IMR-90 (cell line): ENCODE data around the gene CCDC182. TPM values are rescaled to one million over a fixed set of nuclear protein-coding genes. Genes with fewer than 3 reads are reported as not detected.

Source experiments
- ATAC-seq: fragments of 200-7000 bp; cut with Tn5 transposase; 2 replicates; pipeline ENCODE4 v1.9.1; 2020; ENCODE audit warnings: low read depth, mild to moderate bottlenecking, moderate library complexity
- BruUV-seq: library from RNA; stranded (reverse); fragments of 400-500 nt; replicated peaks from 2 replicates; lab custom pipeline; 2021; lab: Mats Ljungman, UMichigan
- CTCF ChIA-PET: fragments of 300-600 bp; formaldehyde crosslinking; extraction: SDS; loops from one replicate; lab custom pipeline; 2021; ENCODE audit warnings: antibody characterized with exemption; lab: Yijun Ruan, JAX
- POLR2A ChIA-PET: fragments of 300-600 bp; sonication (Branson Sonifier 250); formaldehyde crosslinking; loops from one replicate; lab custom pipeline; 2022; ENCODE audit warnings: antibody characterized with exemption; ENCODE audit not compliant: unreplicated experiment; lab: Charles Lee
- DNase-seq: peaks from one replicate; pipeline ENCODE4 v3.0.0; 2013
- H2AFZ ChIP-seq: replicated peaks from 2 replicates; pipeline ENCODE3; 2013; ENCODE audit warnings: low read length, mild to moderate bottlenecking; ENCODE audit not compliant: poor library complexity
- H2AK5ac ChIP-seq: 2 replicates; pipeline ENCODE4 v1.6.1; 2013; ENCODE audit warnings: low read depth, low read length, inconsistent platforms
- H2AK9ac ChIP-seq: replicated peaks from 2 replicates; pipeline ENCODE3; 2013; ENCODE audit warnings: mild to moderate bottlenecking, low read depth, low read length, moderate library complexity; ENCODE audit not compliant: poor library complexity
- H2BK120ac ChIP-seq: 2 replicates; pipeline ENCODE4 v1.6.1; 2013; ENCODE audit warnings: low read depth, low read length, inconsistent platforms
- H2BK15ac ChIP-seq: 3 replicates; pipeline ENCODE4 v1.6.1; 2013; ENCODE audit warnings: low read depth, low read length, inconsistent platforms
- H2BK20ac ChIP-seq: 2 replicates; pipeline ENCODE4 v1.6.1; 2013; ENCODE audit warnings: low read depth, mild to moderate bottlenecking, inconsistent platforms, low read length, moderate library complexity
- H2BK5ac ChIP-seq: 2 replicates; pipeline ENCODE4 v1.6.1; 2013; ENCODE audit warnings: mild to moderate bottlenecking, low read depth, low read length, inconsistent platforms; ENCODE audit not compliant: poor library complexity, severe bottlenecking
- H3K14ac ChIP-seq: replicated peaks from 2 replicates; pipeline ENCODE4 v1.6.1; 2013; ENCODE audit warnings: low read depth, low read length, inconsistent platforms
- H3K18ac ChIP-seq: 2 replicates; pipeline ENCODE4 v1.6.1; 2013; ENCODE audit warnings: low read depth, low read length, control low read depth
- H3K23ac ChIP-seq: 2 replicates; pipeline ENCODE4 v1.6.1; 2013; ENCODE audit warnings: low read depth, low read length, inconsistent platforms
- H3K27ac ChIP-seq: 2 replicates; pipeline ENCODE4 v1.5.1; 2013; ENCODE audit warnings: mild to moderate bottlenecking, control low read depth, low read length; ENCODE audit not compliant: insufficient read depth
- H3K27me3 ChIP-seq: 2 replicates; pipeline ENCODE4 v1.6.1; 2013; ENCODE audit warnings: low read length; ENCODE audit not compliant: control insufficient read depth, insufficient read depth
- H3K36me3 ChIP-seq: 2 replicates; pipeline ENCODE4 v1.6.1; 2013; ENCODE audit warnings: low read length, mixed read lengths; ENCODE audit not compliant: control insufficient read depth, insufficient read depth
- H3K4ac ChIP-seq: 2 replicates; pipeline ENCODE4 v1.6.1; 2013; ENCODE audit warnings: low read depth, low read length, inconsistent platforms
- H3K4me1 ChIP-seq: 2 replicates; pipeline ENCODE4 v1.6.1; 2013; ENCODE audit warnings: low read length, mixed read lengths; ENCODE audit not compliant: control insufficient read depth, insufficient read depth
- H3K4me2 ChIP-seq: 2 replicates; pipeline ENCODE4 v1.6.1; 2013; ENCODE audit warnings: low read depth, mild to moderate bottlenecking, control low read depth, low read length, moderate library complexity
- H3K4me3 ChIP-seq: 2 replicates; pipeline ENCODE4 v1.5.1; 2013; ENCODE audit warnings: low read depth, mild to moderate bottlenecking, control low read depth, low read length, moderate library complexity; ENCODE audit not compliant: insufficient read depth
- H3K56ac ChIP-seq: 2 replicates; pipeline ENCODE4 v1.6.1; 2013; ENCODE audit warnings: low read length, inconsistent platforms; ENCODE audit not compliant: insufficient read depth; ENCODE audit errors: extremely low read depth
- H3K79me1 ChIP-seq, 2 experiments: 2 replicates each; pipeline ENCODE4 v1.6.1; 2013; ENCODE audit warnings: low read length in 2 of 2, inconsistent platforms in 1 of 2, low read depth in 1 of 2
- H3K9ac ChIP-seq: 2 replicates; pipeline ENCODE4 v1.6.1; 2013; ENCODE audit warnings: low read depth, low read length, control low read depth
- H3K9me1 ChIP-seq: 2 replicates; pipeline ENCODE4 v1.6.1; 2013; ENCODE audit warnings: low read length, inconsistent platforms; ENCODE audit not compliant: insufficient read depth
- H3K9me3 ChIP-seq: 2 replicates; pipeline ENCODE4 v1.6.1; 2013; ENCODE audit warnings: low read length; ENCODE audit not compliant: control insufficient read depth, insufficient read depth
- H4K20me1 ChIP-seq: 2 replicates; pipeline ENCODE4 v1.6.1; 2013; ENCODE audit warnings: low read length, inconsistent platforms; ENCODE audit not compliant: insufficient read depth
- H4K5ac ChIP-seq: 2 replicates; pipeline ENCODE4 v1.6.1; 2013; ENCODE audit warnings: mild to moderate bottlenecking, low read depth, low read length, control low read depth
- H4K8ac ChIP-seq, 2 experiments: 2 replicates each; pipeline ENCODE4 v1.6.1; 2013; ENCODE audit warnings: low read depth in 2 of 2, low read length in 2 of 2, control low read depth in 1 of 2, inconsistent platforms in 1 of 2
- H4K91ac ChIP-seq: 2 replicates; pipeline ENCODE4 v1.6.1; 2013; ENCODE audit warnings: low read depth, low read length, inconsistent platforms; ENCODE audit not compliant: insufficient read depth
- BHLHE40 ChIP-seq: fragments of 150-350 bp; IDR thresholded peaks from 2 replicates; pipeline ENCODE4 v1.6.1; 2016; ENCODE audit warnings: mild to moderate bottlenecking, low read depth, low read length
- CEBPB ChIP-seq: IDR thresholded peaks from 2 replicates; pipeline ENCODE4 v1.6.1; 2012; ENCODE audit warnings: low read depth, low read length, improper control_type of control experiment
- CHD1 ChIP-seq: IDR thresholded peaks from 2 replicates; pipeline ENCODE4 v1.6.1; 2012; ENCODE audit warnings: low read depth, low read length, improper control_type of control experiment
- ELK1 ChIP-seq: fragments of 150-350 bp; IDR thresholded peaks from 2 replicates; pipeline ENCODE4 v1.6.1; 2016; ENCODE audit warnings: low read depth, mild to moderate bottlenecking, low read length, moderate library complexity, borderline replicate concordance
- MXI1 ChIP-seq: IDR thresholded peaks from 2 replicates; pipeline ENCODE4 v1.6.1; 2012; ENCODE audit warnings: low read depth, mild to moderate bottlenecking, low read length, moderate library complexity, borderline replicate concordance
- POLR2A ChIP-seq: IDR thresholded peaks from 2 replicates; pipeline ENCODE4 v1.6.1; 2012; ENCODE audit warnings: mild to moderate bottlenecking, low read depth, low read length
- USF2 ChIP-seq: fragments of 150-350 bp; IDR thresholded peaks from 2 replicates; pipeline ENCODE4 v1.6.1; 2017; ENCODE audit warnings: mild to moderate bottlenecking, antibody characterized with exemption, low read length, low read depth
- WGBS, 2 experiments: methylation state at CpG; one replicate each; pipeline versions ENCODE4 v1.1.5 to v1.1.7; 2013; ENCODE audit warnings: missing lambda C conversion rate in 2 of 2; ENCODE audit not compliant: insufficient read length in 1 of 2; ENCODE audit errors: extremely low coverage in 2 of 2; 5-methylcytosine and 5-hydroxymethylcytosine counted together
- dilution Hi-C: fragments of 300-500 bp; cut with HindIII; formaldehyde crosslinking; loops from one replicate; pipeline ENCODE4 v1.14.3; 2018; ENCODE audit warnings: low sequenced_read_pairs; ENCODE audit not compliant: unreplicated experiment
- in situ Hi-C: fragments of 300-500 bp; cut with MboI; formaldehyde crosslinking; loops from 3 replicates; pipeline ENCODE4 v1.14.3; 2019; ENCODE audit warnings: low sequenced_read_pairs, inconsistent platforms, mixed read lengths
- intact Hi-C: fragments of 100-400 bp; cut with micrococcal nuclease; formaldehyde crosslinking; loops from 2 replicates; pipeline ENCODE4 v1.10.0; 2022
- polyA plus RNA-seq, 3 experiments: library from polyadenylated mRNA; depleted of rRNA; stranded (reverse); fragments of >200 nt; gene quantifications; 2 replicates each; pipeline ENCODE4 v1.2.3, GENCODE V29; 2012; ENCODE audit warnings: low replicate concordance in 1 of 3
- total RNA-seq: library from RNA; depleted of rRNA; stranded (reverse); fragments of >200 nt; gene quantifications from 2 replicates; pipeline ENCODE4 v1.2.3, GENCODE V29; 2012

The CCDC182 gene
- total and polyA plus RNA-seq, 2 of the 4 experiments (the other 2 are of a cell fraction): not detected

- no peak for DNase-seq
- H3K23ac ChIP-seq: no peak overlapping the region
- no peak overlapping the region for H2BK120ac ChIP-seq
- no TSS peak for BruUV-seq
- H3K9ac ChIP-seq: no peak overlapping the region
- H3K4me3 ChIP-seq: no peak overlapping the region
- no peak overlapping the region for H2AK5ac ChIP-seq
- CTCF ChIA-PET: interaction anchor here (0.6 to 1.4 kb wide), 2 partner anchors 12 to 323 kb away, joined by 3 read pairs; no protein-coding TSS in a partner anchor
- H2BK15ac ChIP-seq: no peak overlapping the region
- in situ Hi-C loops (no loop called here), intact Hi-C loops (no loop called here), dilution Hi-C loops (no loop called here)
- no peak overlapping the region for H4K5ac ChIP-seq
- H3K4me2 ChIP-seq: no peak overlapping the region
- no peak overlapping the region for H2BK20ac ChIP-seq
- no peak overlapping the region for H3K14ac ChIP-seq
- H3K56ac ChIP-seq: no peak overlapping the region
- peaks cover 2% of the 10 kb centered on the region; the same call in 1 of the 2 replicates for H3K4me1 ChIP-seq
- no peak overlapping the region for H4K91ac ChIP-seq
- 14% methylated on average over 4 of the region's 7 CpGs; no CpG with 5 or more reads in 1 of the 2 experiments for WGBS, 2 experiments
- no peaks in the 10 kb centered on the region for H4K20me1 ChIP-seq
- no peak overlapping the region for H3K18ac ChIP-seq
- H3K36me3 ChIP-seq: no peaks in the 10 kb centered on the region
- no peaks in the 10 kb centered on the region for H3K9me1 ChIP-seq
- no peak overlapping the region for H3K27ac ChIP-seq
- H3K27me3 ChIP-seq: peaks cover 46% of the 10 kb centered on the region
- H2AK9ac ChIP-seq: no peak overlapping the region
- H4K8ac ChIP-seq: no peak overlapping the region
- no peak overlapping the region for H2AFZ ChIP-seq
- H3K9me3 ChIP-seq: no peaks in the 10 kb centered on the region
- no peak overlapping the region for H2BK5ac ChIP-seq
- H3K79me1 ChIP-seq: no peaks in the 10 kb centered on the region
- H3K4ac ChIP-seq: no peak overlapping the region
- TF ChIP-seq USF2 (no peak), ELK1 (no peak), BHLHE40 (no peak), CEBPB (no peak), MXI1 (no peak), POLR2A (no peak), CHD1 (no peak)
- POLR2A ChIA-PET: no interaction called here
- ATAC-seq: no peak
Observed at GRCh38 chr17:57785022-57785421, 39.9 kb upstream of the CCDC182 start.
